Stomach (tissue), 9 donors: ENCODE data around the gene ATXN2. TPM values are rescaled to one million over a fixed set of nuclear protein-coding genes. Genes with fewer than 3 reads are reported as not detected.
"Not testable (repeated sequence)": the region's sequence is repeated elsewhere in the genome, so short reads cannot be mapped to it uniquely, and the experiment has no call there.

Experiments used
- DNase-seq, 2 donors: peaks; one replicate each; pipeline versions ENCODE4 v3.0.0 to v3.0.0-alpha.2; 2013 to 2019
- H3K27ac ChIP-seq, 5 donors: fragments of 200-600 bp in 4 of 5; sonication (generic) in 4 of 5; one replicate each; pipeline ENCODE4 v1.5.1; 2013 to 2019; ENCODE audit warnings: mild to moderate bottlenecking in 1 of 5, moderate library complexity in 1 of 5
- H3K27me3 ChIP-seq, 3 donors: fragments of 200-600 bp; sonication (generic); one replicate each; pipeline ENCODE4 v1.5.1; 2017 to 2019; ENCODE audit warnings: mixed run types in 1 of 3
- H3K36me3 ChIP-seq, 4 donors: fragments of 200-600 bp; sonication (generic); 1 replicate in 3 of 4; 2 replicates in 1 of 4; pipeline ENCODE4 v1.5.1; 2016 to 2019
- H3K4me1 ChIP-seq, 4 donors: fragments of 200-600 bp; sonication (generic); one replicate each; pipeline ENCODE4 v1.5.1; 2016 to 2019
- H3K4me3 ChIP-seq, 4 donors: fragments of 200-600 bp; sonication (generic) in 3 of 4; one replicate each; pipeline ENCODE4 v1.5.1; 2016 to 2019; ENCODE audit warnings: mild to moderate bottlenecking in 1 of 4
- H3K9me3 ChIP-seq, 4 donors: fragments of 200-600 bp; sonication (generic); one replicate each; pipeline ENCODE4 v1.5.1; 2016 to 2019
- CTCF ChIP-seq, 7 experiments: fragments of 450-650 bp in 4 of 7; fragments of 200-600 bp in 3 of 7; sonication (generic) in 3 of 7; IDR thresholded peaks; one replicate each; pipeline ENCODE4 v1.5.1; 2016 to 2019; ENCODE audit warnings: antibody characterized with exemption in 7 of 7, control low read depth in 2 of 7, mild to moderate bottlenecking in 1 of 7
- EP300 ChIP-seq: sonication (generic); formaldehyde crosslinking; IDR thresholded peaks from one replicate; pipeline ENCODE4 v1.6.1; 2017; ENCODE audit warnings: antibody characterized with exemption
- POLR2A ChIP-seq, 4 donors: fragments of 450-650 bp; IDR thresholded peaks; one replicate each; pipeline ENCODE4 v1.6.1; 2016; ENCODE audit warnings: antibody characterized with exemption in 4 of 4, control low read depth in 2 of 4, mild to moderate bottlenecking in 1 of 4, moderate library complexity in 1 of 4
- POLR2AphosphoS5 ChIP-seq, 3 donors: sonication (generic); formaldehyde crosslinking; IDR thresholded peaks; one replicate each; pipeline ENCODE4 v1.6.1; 2016; ENCODE audit warnings: antibody characterized with exemption in 3 of 3
- WGBS, 5 donors: extraction: QIAGEN DNeasy Blood & Tissue Kit in 3 of 5; methylation state at CpG; one replicate each; pipeline versions ENCODE4 v1.1.5 to v1.1.7; 2013 to 2018; 5-methylcytosine and 5-hydroxymethylcytosine counted together
- intact Hi-C: fragments of 100-400 bp; cut with DNase I; formaldehyde crosslinking; loops from one replicate; pipeline ENCODE4 v1.15.1; 2023; ENCODE audit warnings: low total_unique reads
- polyA plus RNA-seq, 3 donors: library from polyadenylated mRNA; stranded (reverse); fragments of 200-250 nt; gene quantifications; one replicate each; pipeline ENCODE4 v1.2.3, GENCODE V29; 2013
- total RNA-seq, 5 donors: library from RNA; depleted of rRNA; stranded (reverse); fragments of >200 nt; gene quantifications; one replicate each; pipeline versions ENCODE4 v1.1.0 to v1.2.3, GENCODE V29; 2014 to 2016
- donor health status: healthy with polysubstance abuse.
- donor health status: Bipolar disorder and iron deficiency.
- donor health status: healthy.

ATXN2 gene
- total and polyA plus RNA-seq, 8 donors: 11.1 to 131 (median 61.2) TPM

DNA sequence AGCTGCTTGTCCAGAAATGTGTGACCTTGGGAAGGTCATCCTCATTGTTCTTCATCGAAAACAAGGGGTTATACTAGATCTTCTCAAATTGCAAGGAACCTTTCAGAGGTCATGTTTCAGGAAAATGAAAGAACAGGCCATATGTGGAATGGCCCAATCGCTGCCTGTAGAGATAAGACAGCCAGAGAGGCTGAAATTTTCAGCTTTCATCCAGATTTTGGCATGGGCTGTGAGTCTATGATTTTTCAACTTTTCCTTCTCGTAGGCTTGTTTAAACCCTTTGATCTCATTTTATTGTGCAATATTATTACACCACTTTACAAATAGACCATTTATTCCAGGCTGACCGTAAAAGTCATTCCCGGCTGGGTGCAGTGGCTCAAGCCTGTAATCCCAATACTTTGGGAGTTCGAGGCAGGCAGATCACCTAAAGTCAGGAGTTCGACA is 17.1 kb upstream of the ATXN2 start:
- Histone ChIP-seq H3K9me3 (no peaks in the 10 kb centered on the region), H3K4me3 (no peak overlapping the region), H3K27ac (no peak overlapping the region), H3K27me3 (no peaks in the 10 kb centered on the region), H3K4me1 (no peaks in the 10 kb centered on the region), H3K36me3 (no peaks in the 10 kb centered on the region)
- intact Hi-C loops: no loop called here
- TF ChIP-seq POLR2AphosphoS5 (IDR thresholded peaks at IDR 0.05) (no peak), EP300 (no peak), CTCF (IDR thresholded peaks at IDR 0.05) (no peak), POLR2A (IDR thresholded peaks at IDR 0.05) (no peak)
- 68 to 79% (median 72%) methylated on average over 7 of the region's 7 CpGs for WGBS, 5 donors
- DNase-seq: peak in 1 of 2 donors; percentile 19

- H3K27ac ChIP-seq: no peak overlapping the region
- TF ChIP-seq EP300 (no peak), POLR2A (IDR thresholded peaks at IDR 0.05) (no peak), POLR2AphosphoS5 (IDR thresholded peaks at IDR 0.05) (no peak), CTCF (IDR thresholded peaks at IDR 0.05) (no peak)
- no peaks in the 10 kb centered on the region for H3K9me3 ChIP-seq
- no peaks in the 10 kb centered on the region for H3K36me3 ChIP-seq
- no peaks in the 10 kb centered on the region for H3K4me1 ChIP-seq
- no peak overlapping the region for H3K4me3 ChIP-seq
- H3K27me3 ChIP-seq: no peaks in the 10 kb centered on the region
- intact Hi-C loops: no loop called here
- no peak for DNase-seq
- 58 to 75% (median 66%) methylated on average over 3 of the region's 3 CpGs for WGBS, 5 donors
These were observed 8.1 kb upstream of the ATXN2 start for GRCh38 chr12:111607239-111607638.

DNA sequence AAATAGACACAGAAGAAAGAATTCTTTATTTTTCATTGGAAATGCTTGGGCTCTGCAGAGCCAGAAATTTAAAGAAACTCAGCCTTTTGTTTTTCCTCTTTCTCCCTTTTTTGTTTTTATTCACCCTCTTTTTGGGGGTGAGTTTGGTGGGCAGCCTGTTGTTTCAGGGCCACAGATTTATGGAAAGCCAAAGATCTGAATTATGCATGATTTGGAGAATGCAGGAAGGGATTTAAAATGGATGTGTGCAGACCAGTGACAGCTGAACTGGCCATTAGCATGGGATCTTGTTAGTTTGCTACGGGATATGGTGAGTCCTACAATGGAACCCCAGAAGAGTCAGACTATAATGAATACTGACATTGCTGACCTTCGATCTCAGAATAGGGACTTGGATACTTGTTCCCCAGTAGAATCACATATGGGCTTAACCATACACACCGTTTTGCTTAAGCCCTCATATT is 7.7 kb upstream of the ATXN2 start:
- Histone ChIP-seq H3K27me3 (no peaks in the 10 kb centered on the region), H3K4me1 (no peaks in the 10 kb centered on the region), H3K36me3 (no peaks in the 10 kb centered on the region), H3K27ac (no peak overlapping the region), H3K9me3 (no peaks in the 10 kb centered on the region), H3K4me3 (no peak overlapping the region)
- WGBS, 5 donors: 74 to 85% (median 80%) methylated on average over 3 of the region's 3 CpGs
- TF ChIP-seq EP300 (no peak), CTCF (IDR thresholded peaks at IDR 0.05) (no peak), POLR2AphosphoS5 (IDR thresholded peaks at IDR 0.05) (no peak), POLR2A (IDR thresholded peaks at IDR 0.05) (no peak)
- intact Hi-C loops: no loop called here
- DNase-seq: no peak

- H3K27me3 ChIP-seq: no peaks in the 10 kb centered on the region
- intact Hi-C loops: no loop called here
- TF ChIP-seq CTCF (IDR thresholded peaks at IDR 0.05) (no peak), EP300 (no peak), POLR2AphosphoS5 (IDR thresholded peaks at IDR 0.05) (no peak)
- 81 to 86% (median 85%) methylated on average over 7 of the region's 7 CpGs for WGBS, 5 donors
- no peaks in the 10 kb centered on the region for H3K36me3 ChIP-seq
- no peaks in the 10 kb centered on the region for H3K4me1 ChIP-seq
- no peaks in the 10 kb centered on the region for H3K9me3 ChIP-seq
- no peak overlapping the region for H3K27ac ChIP-seq
- no peak overlapping the region for H3K4me3 ChIP-seq
- no peak for DNase-seq
These were observed 7.0 kb upstream of the ATXN2 start for GRCh38 chr12:111605911-111606766.

DNA sequence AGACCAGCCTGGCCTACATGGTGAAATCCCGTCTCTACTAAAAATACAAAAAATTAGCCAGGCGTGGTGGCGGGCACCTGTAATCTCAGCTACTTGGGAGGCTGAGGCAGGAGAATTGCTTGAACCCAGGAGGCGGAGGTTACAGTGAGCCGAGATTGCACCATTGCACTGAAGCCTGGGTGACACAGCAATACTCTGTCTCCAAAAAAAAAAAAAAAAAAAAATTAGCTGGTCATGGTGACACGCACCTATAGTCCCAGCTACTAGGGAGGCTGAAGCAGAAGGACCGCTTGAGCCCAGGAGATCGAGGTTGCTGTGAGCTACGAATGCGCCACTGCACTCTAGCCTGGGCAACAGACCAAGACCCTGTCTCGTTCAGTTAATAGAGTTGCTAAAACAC is 3.7 kb upstream of the ATXN2 start:
- H3K9me3 ChIP-seq, intact Hi-C loops, DNase-seq, H3K27ac ChIP-seq, H3K36me3 ChIP-seq, H3K27me3 ChIP-seq, H3K4me3 ChIP-seq: not testable (repeated sequence)
- 95 to 98% (median 96%) methylated on average over 11 of the region's 11 CpGs for WGBS, 5 donors
- peaks cover 0 to 12% (median 10%) of the 10 kb centered on the region in 4 donors for H3K4me1 ChIP-seq
